KOPT-K1 (cell line): ENCODE data around the gene TTYH1.
A peak's percentile ranks its signal among the peaks of the same experiment; 100 is the strongest.
"Not testable (repeated sequence)": the region's sequence is repeated elsewhere in the genome, so short reads cannot be mapped to it uniquely, and the experiment has no call there.

Experiments used
- H3K27ac ChIP-seq: fragments of 200-600 bp; sonication (generic); 2 replicates; pipeline ENCODE4 v1.5.1; 2016; ENCODE audit warnings: antibody characterized with exemption, mild to moderate bottlenecking, low read depth, low read length; ENCODE audit not compliant: poor library complexity, severe bottlenecking
- H3K36me3 ChIP-seq: fragments of 200-600 bp; sonication (generic); 2 replicates; pipeline ENCODE4 v1.5.1; 2017; ENCODE audit warnings: antibody characterized with exemption, mild to moderate bottlenecking, low read length, moderate library complexity; ENCODE audit not compliant: insufficient read depth
- H3K9me3 ChIP-seq: fragments of 200-600 bp; sonication (generic); 2 replicates; pipeline ENCODE4 v1.5.1; 2017; ENCODE audit warnings: antibody characterized with exemption, low read length, mild to moderate bottlenecking; ENCODE audit not compliant: insufficient read depth, poor library complexity, severe bottlenecking

TTYH1 gene

GRCh38 chr19:54415208-54415900, at the start of gene TTYH1:
TTYH1 (plus strand) TSS chr19:54415464; CDS start chr19:54415553, 89 bp downstream.
- Histone ChIP-seq H3K9me3 (no peaks in the 10 kb centered on the region), H3K27ac (no peak within 1 kb of the TSS), H3K36me3 (no peaks in the 10 kb centered on the region)

GRCh38 chr19:54365798-54366197, 49.5 kb upstream of the TTYH1 start:
- Histone ChIP-seq H3K27ac (peak overlapping the region; percentile 90), H3K36me3 (peaks cover 23% of the 10 kb centered on the region)
- H3K9me3 ChIP-seq = not testable (repeated sequence)

- H3K36me3 ChIP-seq = peaks cover 17% of the 10 kb centered on the region
- H3K9me3 ChIP-seq = no peaks in the 10 kb centered on the region
- H3K27ac ChIP-seq = peak overlapping the region; percentile 90
Measured at GRCh38 chr19:54366811-54367210, 48.5 kb upstream of the TTYH1 start.

GRCh38 chr19:54369082-54369687, 46.1 kb upstream of the TTYH1 start:
- peak overlapping the region; percentile 99 for H3K27ac ChIP-seq
- H3K9me3 ChIP-seq = no peaks in the 10 kb centered on the region
- no peaks in the 10 kb centered on the region; the same call in 1 of the 2 replicates for H3K36me3 ChIP-seq

GRCh38 chr19:54369688-54370433, 45.4 kb upstream of the TTYH1 start:
- not testable (repeated sequence) for H3K9me3 ChIP-seq, H3K36me3 ChIP-seq
- peak overlapping the region; percentile 99 for H3K27ac ChIP-seq

- not testable (repeated sequence) for H3K9me3 ChIP-seq, H3K36me3 ChIP-seq
- H3K27ac ChIP-seq = peak overlapping the region; percentile 99
Measured at GRCh38 chr19:54370434-54370796, 44.8 kb upstream of the TTYH1 start.

- H3K27ac ChIP-seq = peak overlapping the region; percentile 99
- H3K9me3 ChIP-seq, H3K36me3 ChIP-seq: not testable (repeated sequence)
Measured at GRCh38 chr19:54371453-54371852, 43.8 kb upstream of the TTYH1 start.

GRCh38 chr19:54373781-54374631, 41.3 kb upstream of the TTYH1 start:
- peak overlapping the region; percentile 99 for H3K27ac ChIP-seq
- no peaks in the 10 kb centered on the region for H3K9me3 ChIP-seq
- no peaks in the 10 kb centered on the region for H3K36me3 ChIP-seq

- H3K27ac ChIP-seq = peak overlapping the region; percentile 99
- H3K36me3 ChIP-seq = not testable (repeated sequence)
Measured at GRCh38 chr19:54375181-54375938, 39.9 kb upstream of the TTYH1 start.

GRCh38 chr19:54376610-54377285, 38.5 kb upstream of the TTYH1 start:
- Histone ChIP-seq H3K27ac (peak overlapping the region; percentile 99), H3K9me3 (peaks cover 6% of the 10 kb centered on the region), H3K36me3 (no peaks in the 10 kb centered on the region)

More at GRCh38 chr19:54375181-54375938, 39.9 kb upstream of the TTYH1 start:
- H3K9me3 ChIP-seq = not testable (repeated sequence)

GRCh38 chr19:54379187-54379678, 36.0 kb upstream of the TTYH1 start:
- H3K36me3 ChIP-seq = no peaks in the 10 kb centered on the region
- peak overlapping the region; percentile 99 for H3K27ac ChIP-seq
- peaks cover 6% of the 10 kb centered on the region for H3K9me3 ChIP-seq

GRCh38 chr19:54380897-54381296, 34.4 kb upstream of the TTYH1 start:
- H3K9me3 ChIP-seq = peaks cover 6% of the 10 kb centered on the region
- H3K27ac ChIP-seq = peak overlapping the region; percentile 99
- no peaks in the 10 kb centered on the region for H3K36me3 ChIP-seq

GRCh38 chr19:54382041-54382440, 33.2 kb upstream of the TTYH1 start:
- not testable (repeated sequence) for H3K9me3 ChIP-seq, H3K36me3 ChIP-seq, H3K27ac ChIP-seq

- H3K36me3 ChIP-seq = no peaks in the 10 kb centered on the region
- H3K27ac ChIP-seq = no peak overlapping the region
- H3K9me3 ChIP-seq = peaks cover 6% of the 10 kb centered on the region
Measured at GRCh38 chr19:54383330-54383729, 31.9 kb upstream of the TTYH1 start.
